GM12878 (cell line): ENCODE results near the gene ALG8. TPM values are rescaled to one million over a fixed set of nuclear protein-coding genes. Genes with fewer than 3 reads are reported as not detected.

ENCODE experiments used
- ATAC-seq: fragments of 200-7000 bp; cut with Tn5 transposase; 3 replicates; pipeline ENCODE4 v1.9.1; 2020; ENCODE audit warnings: mild to moderate bottlenecking, moderate library complexity
- BruUV-seq: library from RNA; stranded (reverse); fragments of 400-500 nt; replicated peaks from 2 replicates; lab custom pipeline; 2021; lab: Mats Ljungman, UMichigan
- CTCF ChIA-PET: fragments of 300-600 bp; sonication (Branson Sonifier 250); formaldehyde crosslinking; extraction: SDS; loops from one replicate; lab custom pipeline; 2021; ENCODE audit warnings: inconsistent platforms; lab: Yijun Ruan, JAX
- POLR2A ChIA-PET: fragments of 350-600 bp; formaldehyde crosslinking; extraction: SDS; loops from one replicate; lab custom pipeline; 2021; ENCODE audit warnings: inconsistent platforms; lab: Charles Lee
- RAD21 ChIA-PET: fragments of 300-600 bp; sonication (Branson Sonifier 250); formaldehyde crosslinking; loops from one replicate; lab custom pipeline; 2023; ENCODE audit warnings: antibody characterized with exemption; ENCODE audit not compliant: unreplicated experiment; lab: Charles Lee
- SMC1A ChIA-PET: fragments of 300-600 bp; sonication (Branson Sonifier 250); formaldehyde crosslinking; loops from one replicate; lab custom pipeline; 2023; ENCODE audit not compliant: unreplicated experiment, uncharacterized antibody; lab: Charles Lee
- DNase-seq: peaks from one replicate; pipeline ENCODE4 v3.0.0-alpha.2; 2011; ENCODE audit warnings: low read depth, low spot score
- FAIRE-seq: peaks from 3 replicates; lab custom pipeline; 2011; peaks lifted over from hg19 to GRCh38; lab: Jason Lieb, UNC
- H2AFZ ChIP-seq: 2 replicates; pipeline ENCODE4 v1.6.0; 2011; ENCODE audit warnings: low read depth, low read length, control low read depth; ENCODE audit not compliant: control insufficient read depth
- H3K27ac ChIP-seq: 2 replicates; pipeline ENCODE4 v1.5.1; 2011; ENCODE audit warnings: control low read depth; ENCODE audit not compliant: control insufficient read depth, insufficient read depth
- H3K27me3 ChIP-seq, 2 experiments: replicated peaks in 1 of 2; 2 replicates each; pipeline versions ENCODE4 v1.6.0 to v1.6.1; 2011; ENCODE audit warnings: low read length in 1 of 2; ENCODE audit not compliant: control insufficient read depth in 2 of 2, insufficient read depth in 2 of 2
- H3K36me3 ChIP-seq, 2 experiments: 2 replicates each; pipeline ENCODE4 v1.5.1; 2011; ENCODE audit warnings: low read length in 1 of 2; ENCODE audit not compliant: control insufficient read depth in 2 of 2, insufficient read depth in 2 of 2
- H3K4me1 ChIP-seq: 2 replicates; pipeline ENCODE4 v1.6.1; 2011; ENCODE audit warnings: mild to moderate bottlenecking, low read length, moderate library complexity, mixed read lengths; ENCODE audit not compliant: control insufficient read depth, insufficient read depth
- H3K4me2 ChIP-seq: 2 replicates; pipeline ENCODE4 v1.6.0; 2011; ENCODE audit warnings: control low read depth; ENCODE audit not compliant: control insufficient read depth, insufficient read depth
- H3K4me3 ChIP-seq: fragments of 200-600 bp; sonication (generic); 2 replicates; pipeline ENCODE4 v1.5.1; 2016
- H3K79me2 ChIP-seq: 2 replicates; pipeline ENCODE4 v1.6.0; 2011; ENCODE audit warnings: low read length; ENCODE audit not compliant: control insufficient read depth, insufficient read depth
- H3K9ac ChIP-seq: 2 replicates; pipeline ENCODE4 v1.8.0; 2011; ENCODE audit warnings: low read length, control low read depth, mixed read lengths; ENCODE audit not compliant: control insufficient read depth, insufficient read depth
- H3K9me3 ChIP-seq: replicated peaks from 3 replicates; pipeline ENCODE4 v1.5.1; 2011; ENCODE audit warnings: mild to moderate bottlenecking, low read length; ENCODE audit not compliant: control insufficient read depth, insufficient read depth
- H4K20me1 ChIP-seq: 2 replicates; pipeline ENCODE4 v1.6.0; 2011; ENCODE audit not compliant: control insufficient read depth, insufficient read depth
- BRCA1 ChIP-seq: IDR thresholded peaks from 2 replicates; pipeline ENCODE4 v1.6.1; 2011; ENCODE audit warnings: low read depth, low read length, improper control_type of control experiment
- IRF4 ChIP-seq: IDR thresholded peaks from 2 replicates; pipeline ENCODE4 v1.6.1; 2011; ENCODE audit warnings: low read depth, low read length
- KAT2A ChIP-seq: conservative IDR thresholded peaks from 2 replicates; pipeline ENCODE4 v1.6.1; 2011; ENCODE audit warnings: low read depth, low read length; ENCODE audit not compliant: control insufficient read depth
- MEF2B ChIP-seq: fragments of 450-650 bp; IDR thresholded peaks from 2 replicates; pipeline ENCODE4 v1.6.1; 2018; ENCODE audit warnings: mild to moderate bottlenecking, moderate library complexity; ENCODE audit not compliant: partially characterized antibody, poor library complexity, severe bottlenecking
- NFXL1 ChIP-seq: fragments of 450-650 bp; IDR thresholded peaks from 2 replicates; pipeline ENCODE4 v1.6.1; 2017; ENCODE audit warnings: antibody characterized with exemption, mild to moderate bottlenecking, borderline replicate concordance
- SIN3A ChIP-seq: IDR thresholded peaks from 2 replicates; pipeline ENCODE4 v1.6.1; 2012; ENCODE audit warnings: low read depth, low read length, improper control_type of control experiment
- SIX5 ChIP-seq: IDR thresholded peaks from 2 replicates; pipeline ENCODE4 v1.6.1; 2011; ENCODE audit warnings: mild to moderate bottlenecking, low read depth, low read length, moderate library complexity; ENCODE audit not compliant: severe bottlenecking
- TARDBP ChIP-seq: IDR thresholded peaks from 2 replicates; pipeline ENCODE4 v1.6.1; 2016; ENCODE audit warnings: borderline replicate concordance
- TCF3 ChIP-seq: IDR thresholded peaks from 2 replicates; pipeline ENCODE4 v1.6.1; 2012; ENCODE audit warnings: low read depth, mild to moderate bottlenecking, low read length, borderline replicate concordance; ENCODE audit not compliant: insufficient read depth
- whole genome bisulfite sequencing: methylation state at CpG from one replicate; pipeline ENCODE4 v1.1.6; 2016; ENCODE audit warnings: low lambda C conversion rate; ENCODE audit not compliant: insufficient replicate concordance, insufficient coverage; ENCODE audit errors: missing lambda C conversion rate; 5-methylcytosine and 5-hydroxymethylcytosine counted together
- in situ Hi-C: fragments of 300-500 bp; cut with MboI; formaldehyde crosslinking; loops from 9 replicates; pipeline ENCODE4 v1.14.3; 2018; ENCODE audit warnings: mixed read lengths
- intact Hi-C: fragments of 100-400 bp; cut with micrococcal nuclease; formaldehyde crosslinking; loops from one replicate; pipeline ENCODE4 v1.14.2; 2022; ENCODE audit not compliant: unreplicated experiment
- polyA plus RNA-seq, 11 experiments: library from polyadenylated mRNA; depleted of rRNA in 4 of 11; unstranded in 6 of 11; stranded (reverse) in 5 of 11; fragments of >200 nt; fragmentation: Nextera tagmentation in 4 of 11; fragmentation: Illumina TruSeq in 1 of 11; extraction: Ambion mirVana in 4 of 11; extraction: Trizol in 1 of 11; gene quantifications; 1 replicate in 1 of 11; 2 replicates in 10 of 11; pipeline versions ENCODE4 v1.2.1 to v1.2.3, GENCODE V29; 2011 to 2016; ENCODE audit warnings: inconsistent platforms in 2 of 11, missing spikeins in 2 of 11, low read depth in 1 of 11
- total RNA-seq, 4 experiments: library from RNA; depleted of rRNA in 3 of 4; stranded (reverse); fragments of >200 nt in 3 of 4; fragmentation: Illumina TruSeq in 1 of 4; extraction: Trizol in 1 of 4; gene quantifications; 2 replicates each; pipeline versions ENCODE4 v1.2.1 to v1.2.3, GENCODE V29; 2013 to 2021
- TF ChIP-seq, protein P1 (sequence below): IDR thresholded peaks from 2 replicates; pipeline ENCODE4 v1.6.1; 2011; ENCODE audit warnings: low read depth, low read length, improper control_type of control experiment, borderline replicate concordance
- TF ChIP-seq, protein P2 (sequence below): fragments of 450-650 bp; IDR thresholded peaks from 2 replicates; pipeline ENCODE4 v1.6.1; 2018; ENCODE audit warnings: borderline replicate concordance, mild to moderate bottlenecking; ENCODE audit not compliant: partially characterized antibody
- TF ChIP-seq, protein P3 (sequence below): IDR thresholded peaks from 2 replicates; pipeline ENCODE4 v1.6.1; 2012; ENCODE audit warnings: mild to moderate bottlenecking, low read depth, low read length
- TF ChIP-seq, protein P4 (sequence below): fragments of 450-650 bp; IDR thresholded peaks from 2 replicates; pipeline ENCODE4 v1.6.1; 2017; ENCODE audit warnings: mild to moderate bottlenecking, moderate library complexity

The ALG8 gene
- total and polyA plus RNA-seq, 10 of the 15 experiments (the other 5 are each of a cell fraction or from before 2014, with no cell fraction given) = 45.7 to 105 (median 68.4) TPM

DNA sequence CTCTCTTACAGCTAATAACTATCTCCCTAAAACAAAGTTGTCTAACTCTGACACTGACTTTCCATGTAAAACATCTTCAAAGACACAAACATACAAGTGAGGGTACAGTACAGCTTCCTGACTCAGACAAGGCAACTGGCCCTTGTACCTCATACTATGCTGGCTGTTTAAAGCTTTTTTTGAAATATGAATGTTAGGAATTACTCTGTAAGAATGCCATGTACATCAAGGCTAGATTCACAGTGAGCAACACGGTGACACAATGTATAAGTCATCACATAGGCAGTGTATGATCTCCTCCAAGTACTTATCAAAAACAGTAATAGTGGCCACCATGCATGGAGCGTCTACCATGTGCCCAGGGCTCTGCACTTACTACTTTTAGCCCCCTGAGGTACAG lies 28.6 kb downstream of the ALG8 start:
- RAD21 ChIA-PET = no interaction called here
- no peak overlapping the region for H3K4me2 ChIP-seq
- no TSS peak for BruUV-seq
- TF ChIP-seq MEF2B (no peak), TARDBP (no peak), IRF4 (no peak), SIX5 (no peak), NFXL1 (no peak), SIN3A (no peak), TCF3 (no peak), KAT2A (no peak), BRCA1 (no peak)
- TF ChIP-seq, protein P1, sequence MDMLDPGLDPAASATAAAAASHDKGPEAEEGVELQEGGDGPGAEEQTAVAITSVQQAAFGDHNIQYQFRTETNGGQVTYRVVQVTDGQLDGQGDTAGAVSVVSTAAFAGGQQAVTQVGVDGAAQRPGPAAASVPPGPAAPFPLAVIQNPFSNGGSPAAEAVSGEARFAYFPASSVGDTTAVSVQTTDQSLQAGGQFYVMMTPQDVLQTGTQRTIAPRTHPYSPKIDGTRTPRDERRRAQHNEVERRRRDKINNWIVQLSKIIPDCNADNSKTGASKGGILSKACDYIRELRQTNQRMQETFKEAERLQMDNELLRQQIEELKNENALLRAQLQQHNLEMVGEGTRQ = no peak
- TF ChIP-seq, protein P2, sequence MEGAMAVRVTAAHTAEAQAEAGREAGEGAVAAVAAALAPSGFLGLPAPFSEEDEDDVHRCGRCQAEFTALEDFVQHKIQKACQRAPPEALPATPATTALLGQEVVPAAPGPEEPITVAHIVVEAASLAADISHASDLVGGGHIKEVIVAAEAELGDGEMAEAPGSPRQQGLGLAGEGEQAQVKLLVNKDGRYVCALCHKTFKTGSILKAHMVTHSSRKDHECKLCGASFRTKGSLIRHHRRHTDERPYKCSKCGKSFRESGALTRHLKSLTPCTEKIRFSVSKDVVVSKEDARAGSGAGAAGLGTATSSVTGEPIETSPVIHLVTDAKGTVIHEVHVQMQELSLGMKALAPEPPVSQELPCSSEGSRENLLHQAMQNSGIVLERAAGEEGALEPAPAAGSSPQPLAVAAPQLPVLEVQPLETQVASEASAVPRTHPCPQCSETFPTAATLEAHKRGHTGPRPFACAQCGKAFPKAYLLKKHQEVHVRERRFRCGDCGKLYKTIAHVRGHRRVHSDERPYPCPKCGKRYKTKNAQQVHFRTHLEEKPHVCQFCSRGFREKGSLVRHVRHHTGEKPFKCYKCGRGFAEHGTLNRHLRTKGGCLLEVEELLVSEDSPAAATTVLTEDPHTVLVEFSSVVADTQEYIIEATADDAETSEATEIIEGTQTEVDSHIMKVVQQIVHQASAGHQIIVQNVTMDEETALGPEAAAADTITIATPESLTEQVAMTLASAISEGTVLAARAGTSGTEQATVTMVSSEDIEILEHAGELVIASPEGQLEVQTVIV = no peak
- TF ChIP-seq, protein P3, sequence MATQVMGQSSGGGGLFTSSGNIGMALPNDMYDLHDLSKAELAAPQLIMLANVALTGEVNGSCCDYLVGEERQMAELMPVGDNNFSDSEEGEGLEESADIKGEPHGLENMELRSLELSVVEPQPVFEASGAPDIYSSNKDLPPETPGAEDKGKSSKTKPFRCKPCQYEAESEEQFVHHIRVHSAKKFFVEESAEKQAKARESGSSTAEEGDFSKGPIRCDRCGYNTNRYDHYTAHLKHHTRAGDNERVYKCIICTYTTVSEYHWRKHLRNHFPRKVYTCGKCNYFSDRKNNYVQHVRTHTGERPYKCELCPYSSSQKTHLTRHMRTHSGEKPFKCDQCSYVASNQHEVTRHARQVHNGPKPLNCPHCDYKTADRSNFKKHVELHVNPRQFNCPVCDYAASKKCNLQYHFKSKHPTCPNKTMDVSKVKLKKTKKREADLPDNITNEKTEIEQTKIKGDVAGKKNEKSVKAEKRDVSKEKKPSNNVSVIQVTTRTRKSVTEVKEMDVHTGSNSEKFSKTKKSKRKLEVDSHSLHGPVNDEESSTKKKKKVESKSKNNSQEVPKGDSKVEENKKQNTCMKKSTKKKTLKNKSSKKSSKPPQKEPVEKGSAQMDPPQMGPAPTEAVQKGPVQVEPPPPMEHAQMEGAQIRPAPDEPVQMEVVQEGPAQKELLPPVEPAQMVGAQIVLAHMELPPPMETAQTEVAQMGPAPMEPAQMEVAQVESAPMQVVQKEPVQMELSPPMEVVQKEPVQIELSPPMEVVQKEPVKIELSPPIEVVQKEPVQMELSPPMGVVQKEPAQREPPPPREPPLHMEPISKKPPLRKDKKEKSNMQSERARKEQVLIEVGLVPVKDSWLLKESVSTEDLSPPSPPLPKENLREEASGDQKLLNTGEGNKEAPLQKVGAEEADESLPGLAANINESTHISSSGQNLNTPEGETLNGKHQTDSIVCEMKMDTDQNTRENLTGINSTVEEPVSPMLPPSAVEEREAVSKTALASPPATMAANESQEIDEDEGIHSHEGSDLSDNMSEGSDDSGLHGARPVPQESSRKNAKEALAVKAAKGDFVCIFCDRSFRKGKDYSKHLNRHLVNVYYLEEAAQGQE = no peak
- TF ChIP-seq, protein P4, sequence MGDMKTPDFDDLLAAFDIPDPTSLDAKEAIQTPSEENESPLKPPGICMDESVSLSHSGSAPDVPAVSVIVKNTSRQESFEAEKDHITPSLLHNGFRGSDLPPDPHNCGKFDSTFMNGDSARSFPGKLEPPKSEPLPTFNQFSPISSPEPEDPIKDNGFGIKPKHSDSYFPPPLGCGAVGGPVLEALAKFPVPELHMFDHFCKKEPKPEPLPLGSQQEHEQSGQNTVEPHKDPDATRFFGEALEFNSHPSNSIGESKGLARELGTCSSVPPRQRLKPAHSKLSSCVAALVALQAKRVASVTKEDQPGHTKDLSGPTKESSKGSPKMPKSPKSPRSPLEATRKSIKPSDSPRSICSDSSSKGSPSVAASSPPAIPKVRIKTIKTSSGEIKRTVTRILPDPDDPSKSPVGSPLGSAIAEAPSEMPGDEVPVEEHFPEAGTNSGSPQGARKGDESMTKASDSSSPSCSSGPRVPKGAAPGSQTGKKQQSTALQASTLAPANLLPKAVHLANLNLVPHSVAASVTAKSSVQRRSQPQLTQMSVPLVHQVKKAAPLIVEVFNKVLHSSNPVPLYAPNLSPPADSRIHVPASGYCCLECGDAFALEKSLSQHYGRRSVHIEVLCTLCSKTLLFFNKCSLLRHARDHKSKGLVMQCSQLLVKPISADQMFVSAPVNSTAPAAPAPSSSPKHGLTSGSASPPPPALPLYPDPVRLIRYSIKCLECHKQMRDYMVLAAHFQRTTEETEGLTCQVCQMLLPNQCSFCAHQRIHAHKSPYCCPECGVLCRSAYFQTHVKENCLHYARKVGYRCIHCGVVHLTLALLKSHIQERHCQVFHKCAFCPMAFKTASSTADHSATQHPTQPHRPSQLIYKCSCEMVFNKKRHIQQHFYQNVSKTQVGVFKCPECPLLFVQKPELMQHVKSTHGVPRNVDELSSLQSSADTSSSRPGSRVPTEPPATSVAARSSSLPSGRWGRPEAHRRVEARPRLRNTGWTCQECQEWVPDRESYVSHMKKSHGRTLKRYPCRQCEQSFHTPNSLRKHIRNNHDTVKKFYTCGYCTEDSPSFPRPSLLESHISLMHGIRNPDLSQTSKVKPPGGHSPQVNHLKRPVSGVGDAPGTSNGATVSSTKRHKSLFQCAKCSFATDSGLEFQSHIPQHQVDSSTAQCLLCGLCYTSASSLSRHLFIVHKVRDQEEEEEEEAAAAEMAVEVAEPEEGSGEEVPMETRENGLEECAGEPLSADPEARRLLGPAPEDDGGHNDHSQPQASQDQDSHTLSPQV = no peak

More for the DNA sequence above, 28.6 kb downstream of the ALG8 start:
- H3K79me2 ChIP-seq = no peaks in the 10 kb centered on the region
- no peaks in the 10 kb centered on the region for H3K27me3 ChIP-seq
- POLR2A ChIA-PET = interaction anchor here (0.5 kb wide), 1 partner anchor 11 kb away, joined by 4 read pairs; no protein-coding TSS in a partner anchor
- H3K9ac ChIP-seq = no peak overlapping the region
- H4K20me1 ChIP-seq = no peaks in the 10 kb centered on the region
- H2AFZ ChIP-seq = no peak overlapping the region
- H3K4me1 ChIP-seq = peaks cover 3% of the 10 kb centered on the region; the same call in 1 of the 2 replicates
- 95% methylated on average over 2 of the region's 2 CpGs for WGBS
- FAIRE-seq (no peak), ATAC-seq (no peak), DNase-seq (no peak)
- intact Hi-C loops = no loop called here
- no peak overlapping the region for H3K4me3 ChIP-seq
- no peaks in the 10 kb centered on the region for H3K9me3 ChIP-seq
- in situ Hi-C loops = no loop called here
- SMC1A ChIA-PET = interaction anchor here (0.7 kb wide), 1 partner anchor 15 kb away, joined by 3 read pairs; no protein-coding TSS in a partner anchor
- CTCF ChIA-PET = no interaction called here
- peaks cover 0 to 6% of the 10 kb centered on the region in 2 experiments; a peak in 1 of 4 replicates for H3K36me3 ChIP-seq
- H3K27ac ChIP-seq = no peak overlapping the region
